ENCODE data around the gene DFFB. TPM values are rescaled to one million over a fixed set of nuclear protein-coding genes. Genes with fewer than 3 reads are reported as not detected.
A peak's percentile ranks its signal among the peaks of the same experiment; 100 is the strongest.

DFFB gene
- total and polyA plus RNA-seq, 7 donors: 1.1 to 2.4 (median 1.9) TPM

GRCh38 chr1:3906672-3907020 is 49.4 kb downstream of the DFFB start:
- ATAC-seq (no peak), DNase-seq (no peak)
- no peaks in the 10 kb centered on the region for H3K9me3 ChIP-seq
- intact Hi-C loops (cut with DNase I): loop anchor here in 1 of 2 donors (10.0 kb wide), 1 partner anchor 262 kb away; no protein-coding TSS in a partner anchor
- H3K27ac ChIP-seq: no peak overlapping the region
- no peak overlapping the region for H3K4me3 ChIP-seq
- H3K27me3 ChIP-seq (ENCODE audit: insufficient read depth in 3 of 3, low read length in 2 of 3): peaks cover 0 to 11% (median 0%) of the 10 kb centered on the region in 3 donors
- 80 to 90% (median 83%) methylated on average over 11 of the region's 11 CpGs for WGBS, 3 donors
- H3K36me3 ChIP-seq (ENCODE audit: insufficient read depth in 1 of 2, low read depth in 1 of 2): no peaks in the 10 kb centered on the region
- TF ChIP-seq CTCF (IDR thresholded peaks at IDR 0.05): no peak
- H3K4me1 ChIP-seq: no peaks in the 10 kb centered on the region

- Histone ChIP-seq H3K4me3 (no peak overlapping the region), H3K27ac (no peak overlapping the region), H3K36me3 (ENCODE audit: insufficient read depth in 1 of 2, low read depth in 1 of 2) (no peaks in the 10 kb centered on the region), H3K27me3 (ENCODE audit: insufficient read depth in 3 of 3, low read length in 2 of 3) (peaks cover 0 to 11% (median 0%) of the 10 kb centered on the region in 3 donors), H3K4me1 (no peaks in the 10 kb centered on the region), H3K9me3 (no peaks in the 10 kb centered on the region)
- no peak for TF ChIP-seq CTCF (IDR thresholded peaks at IDR 0.05)
- ATAC-seq (no peak), DNase-seq (peak in 1 of 2 donors; percentile 33)
- 73 to 77% (median 74%) methylated on average over 21 to 22 of the region's 22 CpGs for WGBS, 3 donors
- intact Hi-C loops (cut with DNase I): loop anchor here in 1 of 2 donors (10.0 kb wide), 1 partner anchor 262 kb away; no protein-coding TSS in a partner anchor
Measured at GRCh38 chr1:3907031-3907534, 49.8 kb downstream of the DFFB start.

- Histone ChIP-seq H3K36me3 (ENCODE audit: insufficient read depth in 1 of 2, low read depth in 1 of 2) (no peaks in the 10 kb centered on the region), H3K9me3 (no peaks in the 10 kb centered on the region), H3K4me3 (no peak overlapping the region), H3K27me3 (ENCODE audit: insufficient read depth in 3 of 3, low read length in 2 of 3) (peaks cover 0 to 11% (median 0%) of the 10 kb centered on the region in 3 donors), H3K27ac (no peak overlapping the region), H3K4me1 (no peaks in the 10 kb centered on the region)
- no peak for TF ChIP-seq CTCF (IDR thresholded peaks at IDR 0.05)
- intact Hi-C loops (cut with DNase I): loop anchor here in 1 of 2 donors (10.0 kb wide), 1 partner anchor 263 kb away; no protein-coding TSS in a partner anchor
- DNase-seq (peak in 1 of 2 donors; percentile 12), ATAC-seq (no peak)
- 79 to 82% (median 81%) methylated on average over 22 of the region's 22 CpGs for WGBS, 3 donors
Measured at GRCh38 chr1:3907621-3908165, 50.4 kb downstream of the DFFB start.

- no peaks in the 10 kb centered on the region for H3K9me3 ChIP-seq
- no peak overlapping the region for H3K4me3 ChIP-seq
- no peak overlapping the region for H3K27ac ChIP-seq
- DNase-seq: peak in 1 of 2 donors; percentile 38
- H3K4me1 ChIP-seq: no peaks in the 10 kb centered on the region
- peaks cover 0 to 15% (median 0%) of the 10 kb centered on the region in 3 donors for H3K27me3 ChIP-seq (ENCODE audit: insufficient read depth in 3 of 3, low read length in 2 of 3)
- no peak for TF ChIP-seq CTCF (IDR thresholded peaks at IDR 0.05)
- 76 to 81% (median 79%) methylated on average over 17 of the region's 17 CpGs for WGBS, 3 donors
- no peak for ATAC-seq
- no peaks in the 10 kb centered on the region for H3K36me3 ChIP-seq (ENCODE audit: insufficient read depth in 1 of 2, low read depth in 1 of 2)
- intact Hi-C loops (cut with DNase I): loop anchor here in 1 of 2 donors (10.0 kb wide), 1 partner anchor 264 kb away; no protein-coding TSS in a partner anchor
Measured at GRCh38 chr1:3908886-3909517, 51.7 kb downstream of the DFFB start.

Data from psoas muscle (tissue), 8 donors.